Choroid plexus epithelial cell (primary cell): Measurements from ENCODE around the gene KCTD3.

Experiments
- DNase-seq: peaks from one replicate; pipeline ENCODE4 v3.0.0-alpha.2; 2010; ENCODE audit warnings: low read depth
- H3K4me3 ChIP-seq: 2 replicates; pipeline ENCODE4 v1.5.1; 2011; ENCODE audit warnings: low read depth, mild to moderate bottlenecking, control low read depth, low read length, moderate library complexity
- TF ChIP-seq, protein P1 (sequence below): conservative IDR thresholded peaks from 2 replicates; pipeline ENCODE4 v1.5.1; 2011; ENCODE audit warnings: low read depth, mild to moderate bottlenecking, control low read depth, inconsistent platforms, low read length, moderate library complexity

KCTD3 gene

DNA sequence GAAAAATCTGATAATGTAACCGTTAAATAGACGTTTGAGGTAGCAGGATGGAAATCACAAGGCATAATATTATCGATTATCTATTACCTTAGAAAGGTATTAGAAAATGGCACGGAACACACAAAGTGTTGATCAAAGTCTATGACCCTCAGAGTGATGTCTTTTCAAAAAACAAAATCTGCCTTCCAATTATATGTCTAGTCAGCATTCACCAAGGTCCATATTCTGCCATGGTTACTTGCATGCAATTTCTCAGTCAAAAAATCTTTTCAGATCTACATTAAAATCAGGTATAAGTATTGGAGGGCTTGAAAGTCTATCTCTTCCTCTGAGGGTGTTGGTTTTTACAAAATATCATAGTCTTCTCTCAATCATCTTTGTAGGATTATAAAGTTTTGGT is 81.9 kb downstream of the KCTD3 start:
- DNase-seq, result no peak
- TF ChIP-seq, protein P1, sequence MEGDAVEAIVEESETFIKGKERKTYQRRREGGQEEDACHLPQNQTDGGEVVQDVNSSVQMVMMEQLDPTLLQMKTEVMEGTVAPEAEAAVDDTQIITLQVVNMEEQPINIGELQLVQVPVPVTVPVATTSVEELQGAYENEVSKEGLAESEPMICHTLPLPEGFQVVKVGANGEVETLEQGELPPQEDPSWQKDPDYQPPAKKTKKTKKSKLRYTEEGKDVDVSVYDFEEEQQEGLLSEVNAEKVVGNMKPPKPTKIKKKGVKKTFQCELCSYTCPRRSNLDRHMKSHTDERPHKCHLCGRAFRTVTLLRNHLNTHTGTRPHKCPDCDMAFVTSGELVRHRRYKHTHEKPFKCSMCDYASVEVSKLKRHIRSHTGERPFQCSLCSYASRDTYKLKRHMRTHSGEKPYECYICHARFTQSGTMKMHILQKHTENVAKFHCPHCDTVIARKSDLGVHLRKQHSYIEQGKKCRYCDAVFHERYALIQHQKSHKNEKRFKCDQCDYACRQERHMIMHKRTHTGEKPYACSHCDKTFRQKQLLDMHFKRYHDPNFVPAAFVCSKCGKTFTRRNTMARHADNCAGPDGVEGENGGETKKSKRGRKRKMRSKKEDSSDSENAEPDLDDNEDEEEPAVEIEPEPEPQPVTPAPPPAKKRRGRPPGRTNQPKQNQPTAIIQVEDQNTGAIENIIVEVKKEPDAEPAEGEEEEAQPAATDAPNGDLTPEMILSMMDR, result no peak
- no peak overlapping the region for H3K4me3 ChIP-seq

DNA sequence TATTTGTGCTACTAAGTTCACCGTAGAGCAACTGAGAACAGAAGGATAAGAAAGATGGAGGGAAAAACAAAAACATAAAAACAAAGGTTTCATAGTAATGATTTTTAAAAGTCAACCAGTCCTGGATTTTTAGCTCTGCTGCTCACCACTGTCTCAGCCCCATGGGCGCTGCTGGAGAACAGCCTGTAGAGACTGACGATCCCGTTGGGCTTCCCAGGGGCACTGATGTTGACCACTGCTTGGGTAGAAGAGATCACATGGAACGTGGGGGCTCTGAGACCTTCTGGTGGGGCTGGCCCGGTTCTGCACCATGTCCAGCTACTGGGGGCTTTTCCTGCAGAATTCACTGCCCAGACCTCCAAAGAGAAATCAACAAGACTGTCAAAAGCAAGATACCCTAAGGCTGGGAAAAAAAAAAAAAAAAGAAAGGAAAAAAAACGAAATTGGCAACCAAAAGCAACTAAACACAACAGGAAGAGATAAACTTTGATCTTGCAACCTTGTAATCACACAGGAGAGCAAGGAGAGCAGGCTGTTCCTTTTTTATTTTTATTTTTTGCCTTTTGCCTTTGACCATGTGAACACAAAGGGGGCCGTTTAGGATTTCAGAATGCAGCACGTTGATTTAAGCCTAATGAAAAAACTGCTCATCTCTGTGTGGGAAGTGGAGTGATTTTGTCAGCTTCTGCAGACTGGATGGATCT is 83.5 kb downstream of the KCTD3 start:
- H3K4me3 ChIP-seq, result no peak overlapping the region
- no peak for DNase-seq
- TF ChIP-seq, protein P1, result no peak

DNA sequence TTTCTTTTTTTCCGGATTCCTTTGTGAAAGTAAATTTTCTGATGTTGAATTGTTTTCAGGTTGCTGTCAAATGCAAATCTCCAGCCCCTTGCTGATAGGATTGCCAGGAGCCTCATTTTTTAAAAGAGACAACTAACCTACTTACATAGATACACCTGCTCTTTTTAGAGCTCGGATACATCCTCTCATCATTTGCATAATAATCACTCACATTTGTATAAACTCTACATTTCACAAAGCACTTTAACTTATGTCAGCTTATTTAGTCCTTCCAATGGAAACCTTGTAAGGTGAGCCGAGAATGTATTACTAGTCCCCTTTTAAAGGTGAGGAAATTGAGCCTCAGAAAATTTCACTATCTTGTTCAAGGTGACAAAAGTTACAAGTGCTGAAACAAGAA is 84.8 kb downstream of the KCTD3 start:
- H3K4me3 ChIP-seq, result no peak overlapping the region
- TF ChIP-seq, protein P1, result no peak
- no peak for DNase-seq

DNA sequence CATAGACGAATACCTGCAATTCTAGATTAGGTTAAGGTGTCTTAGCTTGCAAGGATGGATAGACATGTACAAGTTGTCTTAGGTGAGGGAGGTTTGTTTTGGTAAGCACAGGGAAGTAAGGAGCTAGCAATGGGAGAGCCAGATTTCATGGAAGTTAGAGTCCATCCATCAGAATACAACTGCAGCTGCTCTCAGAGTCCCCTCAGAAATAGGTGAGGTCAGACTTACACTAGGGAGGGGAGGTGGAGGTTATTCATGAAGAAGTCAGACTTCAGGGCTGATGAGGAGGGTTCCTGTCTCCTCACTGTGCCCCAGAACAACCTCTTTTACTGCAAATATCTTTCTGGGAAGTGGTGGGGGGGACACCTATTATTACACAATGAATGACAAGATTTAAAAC is 85.3 kb downstream of the KCTD3 start:
- H3K4me3 ChIP-seq, result no peak overlapping the region
- no peak for DNase-seq
- TF ChIP-seq, protein P1, result no peak

DNA sequence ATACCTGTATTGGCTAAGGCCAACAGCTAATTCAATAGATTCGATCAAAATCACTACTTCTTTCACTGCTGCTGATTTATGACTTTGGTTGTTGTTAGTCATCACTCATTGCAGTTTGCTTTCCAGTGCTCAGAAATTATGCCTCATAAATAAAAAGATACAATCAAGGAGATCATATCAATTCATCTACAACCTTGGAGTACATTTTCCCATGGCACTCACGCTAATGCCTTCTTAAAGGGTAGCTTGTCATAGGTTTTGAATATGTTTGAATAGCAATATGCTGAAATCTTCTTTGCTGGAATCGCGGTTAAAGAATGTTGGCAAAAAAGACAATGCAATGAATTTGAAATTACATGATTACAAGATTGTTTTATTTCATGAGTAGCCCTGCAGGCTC is 89.9 kb downstream of the KCTD3 start:
- TF ChIP-seq, protein P1, result no peak
- H3K4me3 ChIP-seq, result no peak overlapping the region
- no peak for DNase-seq

DNA sequence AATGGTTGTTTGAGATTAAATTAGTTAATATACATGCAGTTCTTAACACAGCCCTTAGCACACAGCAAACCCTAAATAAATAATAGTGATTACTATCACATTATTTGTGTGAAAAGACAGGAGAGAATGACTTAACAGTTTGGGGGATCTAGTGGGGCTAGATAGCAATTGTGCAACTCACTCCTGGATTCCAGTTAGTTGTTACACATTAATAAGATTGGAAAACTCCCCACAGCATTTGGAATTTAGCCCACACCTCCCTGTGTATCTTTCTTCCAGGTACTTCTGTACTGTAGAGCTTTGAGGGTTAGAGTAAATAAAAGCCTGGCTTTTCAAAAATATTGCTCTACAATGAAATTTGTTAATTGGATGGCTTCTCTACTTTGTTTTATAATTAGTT is 93.2 kb downstream of the KCTD3 start:
- TF ChIP-seq, protein P1, result no peak
- DNase-seq, result no peak
- no peak overlapping the region for H3K4me3 ChIP-seq

DNA sequence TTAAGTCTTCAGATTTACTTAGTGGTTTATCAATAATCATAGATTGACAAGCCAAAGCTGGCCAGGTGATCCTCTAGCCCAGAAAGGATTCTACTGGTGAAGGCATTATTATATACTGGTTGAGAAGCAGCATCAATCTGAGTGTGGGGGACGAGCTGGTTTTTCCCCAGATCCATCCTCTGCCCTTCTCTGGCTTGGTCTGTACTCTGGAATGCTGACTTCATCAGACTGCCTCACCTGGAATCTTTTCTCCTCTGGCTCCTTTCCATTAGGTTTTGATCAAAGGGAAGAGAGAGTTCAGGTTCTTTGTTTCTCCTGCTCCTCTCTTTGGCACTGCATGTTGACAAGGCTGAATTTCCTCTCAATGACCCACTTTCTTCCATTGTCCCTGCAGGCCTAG is 93.9 kb downstream of the KCTD3 start:
- no peak for DNase-seq
- H3K4me3 ChIP-seq, result no peak overlapping the region
- TF ChIP-seq, protein P1, result no peak
